Lower leg skin (tissue), 3 donors: ENCODE data around the gene RANBP9.

Experiments
- CTCF ChIP-seq, 3 donors: fragments of 450-650 bp; IDR thresholded peaks; one replicate each; pipeline ENCODE4 v1.5.1; 2016; ENCODE audit warnings: antibody characterized with exemption in 3 of 3, mild to moderate bottlenecking in 3 of 3, moderate library complexity in 2 of 3
- POLR2A ChIP-seq, 2 donors: fragments of 450-650 bp; IDR thresholded peaks; one replicate each; pipeline ENCODE4 v1.6.1; 2016 to 2017; ENCODE audit warnings: antibody characterized with exemption in 2 of 2, mild to moderate bottlenecking in 1 of 2, moderate library complexity in 1 of 2

GRCh38 chr6:13572951-13573654 lies 138.5 kb downstream of the RANBP9 start:
- TF ChIP-seq POLR2A (IDR thresholded peaks at IDR 0.05): no peak
- no peak for TF ChIP-seq CTCF (IDR thresholded peaks at IDR 0.05)
